Lung (tissue), 12 donors: ENCODE data around the gene SRC. TPM values are rescaled to one million over a fixed set of nuclear protein-coding genes. Genes with fewer than 3 reads are reported as not detected.
"Not testable (repeated sequence)": the region's sequence is repeated elsewhere in the genome, so short reads cannot be mapped to it uniquely, and the experiment has no call there.

Experiments
- ATAC-seq: fragments of 200-7000 bp; cut with Tn5 transposase; one replicate; pipeline ENCODE4 v1.9.1; 2020; ENCODE audit warnings: moderate number of reproducible peaks; ENCODE audit not compliant: insufficient read depth, low FRiP score
- DNase-seq, 3 donors: peaks; one replicate each; pipeline ENCODE4 v3.0.0-alpha.2; 2013 to 2017
- H3K27ac ChIP-seq, 2 donors: one replicate each; pipeline ENCODE4 v1.5.1; 2013; ENCODE audit warnings: mild to moderate bottlenecking in 2 of 2, moderate library complexity in 2 of 2, control low read depth in 1 of 2, inconsistent platforms in 1 of 2, low read depth in 1 of 2, low read length in 1 of 2
- H3K27me3 ChIP-seq, 3 donors: one replicate each; pipeline ENCODE4 v1.5.1; 2013; ENCODE audit warnings: low read length in 2 of 3; ENCODE audit not compliant: control insufficient read depth in 3 of 3, insufficient read depth in 3 of 3
- H3K36me3 ChIP-seq, 4 donors: one replicate each; pipeline ENCODE4 v1.5.1; 2013; ENCODE audit warnings: low read length in 4 of 4, mild to moderate bottlenecking in 1 of 4, moderate library complexity in 1 of 4; ENCODE audit not compliant: control insufficient read depth in 4 of 4, insufficient read depth in 4 of 4
- H3K4me1 ChIP-seq, 5 donors: one replicate each; pipeline ENCODE4 v1.5.1; 2013; ENCODE audit warnings: low read length in 5 of 5, mild to moderate bottlenecking in 2 of 5, moderate library complexity in 1 of 5; ENCODE audit not compliant: control insufficient read depth in 5 of 5, insufficient read depth in 5 of 5
- H3K4me3 ChIP-seq: one replicate; pipeline ENCODE4 v1.5.1; 2013; ENCODE audit warnings: mild to moderate bottlenecking, control low read depth, moderate library complexity
- H3K9ac ChIP-seq, 2 donors: one replicate each; pipeline ENCODE4 v1.5.1; 2013; ENCODE audit warnings: low read length in 2 of 2, control low read depth in 1 of 2; ENCODE audit not compliant: insufficient read depth in 1 of 2
- H3K9me3 ChIP-seq, 4 donors: one replicate each; pipeline ENCODE4 v1.5.1; 2013; ENCODE audit warnings: low read length in 3 of 4, mild to moderate bottlenecking in 1 of 4, moderate library complexity in 1 of 4; ENCODE audit not compliant: control insufficient read depth in 4 of 4, insufficient read depth in 3 of 4
- CTCF ChIP-seq: IDR thresholded peaks from 2 replicates; pipeline ENCODE4 v1.5.1; 2012; ENCODE audit warnings: mild to moderate bottlenecking; ENCODE audit errors: control extremely low read depth, extremely low read depth
- WGBS, 2 donors: extraction: QIAGEN DNeasy Blood & Tissue Kit; methylation state at CpG; one replicate each; pipeline ENCODE4 v1.1.7; 2013; 5-methylcytosine and 5-hydroxymethylcytosine counted together
- polyA plus RNA-seq, 2 donors: library from polyadenylated mRNA; stranded (reverse); fragments of 200-250 nt; gene quantifications; one replicate each; pipeline ENCODE4 v1.2.1, GENCODE V29; 2013
- total RNA-seq, 2 donors: library from RNA; depleted of rRNA in 1 of 2; stranded (reverse); fragments of >200 nt in 1 of 2; gene quantifications; one replicate each; pipeline ENCODE4 v1.2.1, GENCODE V29; 2014 to 2021
- donor health status: control.
- donor health status: control.
- donor health status: Bipolar disorder and iron deficiency.
- donor health status: healthy.
- donor health status: DM: yes; HTN: yes; CAD: no.

Gene SRC
- total and polyA plus RNA-seq, 4 donors, result 35.6 to 69.5 (median 50.1) TPM

- Histone ChIP-seq H3K27me3 (no peaks in the 10 kb centered on the region), H3K27ac (no peak overlapping the region), H3K9me3 (no peaks in the 10 kb centered on the region), H3K4me1 (no peaks in the 10 kb centered on the region), H3K4me3 (no peak overlapping the region), H3K36me3 (peaks cover 0 to 13% (median 6%) of the 10 kb centered on the region in 4 donors), H3K9ac (no peak overlapping the region)
- no peak for DNase-seq
- WGBS, 2 donors, result 95 to 98% methylated on average over 8 of the region's 8 CpGs
- no peak for TF ChIP-seq CTCF
- ATAC-seq, result no peak
These were observed 23.9 kb downstream of the SRC start for GRCh38 chr20:37369846-37370245.

GRCh38 chr20:37371845-37372244, 25.9 kb downstream of the SRC start:
- H3K36me3 ChIP-seq, result peaks cover 0 to 13% (median 5%) of the 10 kb centered on the region in 4 donors
- not testable (repeated sequence) for H3K4me3 ChIP-seq, H3K27me3 ChIP-seq, DNase-seq, H3K9ac ChIP-seq, H3K9me3 ChIP-seq, H3K27ac ChIP-seq, H3K4me1 ChIP-seq, ATAC-seq
- 95 to 98% methylated on average over 9 of the region's 9 CpGs for WGBS, 2 donors

- no peak for TF ChIP-seq CTCF
- Histone ChIP-seq H3K36me3 (peaks cover 0 to 18% (median 5%) of the 10 kb centered on the region in 4 donors), H3K9ac (no peak overlapping the region), H3K9me3 (no peaks in the 10 kb centered on the region), H3K27me3 (no peaks in the 10 kb centered on the region), H3K4me3 (no peak overlapping the region), H3K27ac (no peak overlapping the region), H3K4me1 (no peaks in the 10 kb centered on the region)
- no peak for ATAC-seq
- 77 to 91% methylated on average over 3 of the region's 3 CpGs for WGBS, 2 donors
- no peak for DNase-seq
These were observed 26.5 kb downstream of the SRC start for GRCh38 chr20:37372441-37372840.

- H3K9ac ChIP-seq, result no peak overlapping the region
- peaks cover 0 to 19% (median 5%) of the 10 kb centered on the region in 4 donors for H3K36me3 ChIP-seq
- no peak for DNase-seq
- TF ChIP-seq CTCF, result no peak
- no peak overlapping the region for H3K27ac ChIP-seq
- H3K9me3 ChIP-seq, result no peaks in the 10 kb centered on the region
- WGBS, 2 donors, result 87 to 88% methylated on average over 10 of the region's 10 CpGs
- no peaks in the 10 kb centered on the region for H3K4me1 ChIP-seq
- no peak for ATAC-seq
- no peak overlapping the region for H3K4me3 ChIP-seq
- no peaks in the 10 kb centered on the region for H3K27me3 ChIP-seq
These were observed 27.2 kb downstream of the SRC start for GRCh38 chr20:37373020-37373598.
